ENCODE results near the gene CHST3. TPM values are rescaled to one million over a fixed set of nuclear protein-coding genes. Genes with fewer than 3 reads are reported as not detected.

CHST3 gene
- polyA plus RNA-seq, 1 experiment, result 20.9 TPM

- Histone ChIP-seq H3K4me3 (ENCODE audit: low read depth, low read length) (no peak overlapping the region), H3K36me3 (ENCODE audit: control insufficient read depth, insufficient read depth, low read length) (peaks cover 18% of the 10 kb centered on the region), H3K27me3 (ENCODE audit: control insufficient read depth, insufficient read depth, low read length) (no peaks in the 10 kb centered on the region)
- CTCF ChIA-PET, result interaction anchor here (0.9 to 1.7 kb wide), 6 partner anchors 9 to 53 kb away, joined by 3 to 8 read pairs (median 4); no protein-coding TSS in a partner anchor
- TF ChIP-seq, protein P1, sequence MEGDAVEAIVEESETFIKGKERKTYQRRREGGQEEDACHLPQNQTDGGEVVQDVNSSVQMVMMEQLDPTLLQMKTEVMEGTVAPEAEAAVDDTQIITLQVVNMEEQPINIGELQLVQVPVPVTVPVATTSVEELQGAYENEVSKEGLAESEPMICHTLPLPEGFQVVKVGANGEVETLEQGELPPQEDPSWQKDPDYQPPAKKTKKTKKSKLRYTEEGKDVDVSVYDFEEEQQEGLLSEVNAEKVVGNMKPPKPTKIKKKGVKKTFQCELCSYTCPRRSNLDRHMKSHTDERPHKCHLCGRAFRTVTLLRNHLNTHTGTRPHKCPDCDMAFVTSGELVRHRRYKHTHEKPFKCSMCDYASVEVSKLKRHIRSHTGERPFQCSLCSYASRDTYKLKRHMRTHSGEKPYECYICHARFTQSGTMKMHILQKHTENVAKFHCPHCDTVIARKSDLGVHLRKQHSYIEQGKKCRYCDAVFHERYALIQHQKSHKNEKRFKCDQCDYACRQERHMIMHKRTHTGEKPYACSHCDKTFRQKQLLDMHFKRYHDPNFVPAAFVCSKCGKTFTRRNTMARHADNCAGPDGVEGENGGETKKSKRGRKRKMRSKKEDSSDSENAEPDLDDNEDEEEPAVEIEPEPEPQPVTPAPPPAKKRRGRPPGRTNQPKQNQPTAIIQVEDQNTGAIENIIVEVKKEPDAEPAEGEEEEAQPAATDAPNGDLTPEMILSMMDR (IDR thresholded peaks at IDR 0.05; ENCODE audit: insufficient read depth, low read depth, low read length), result no peak
- POLR2A ChIA-PET, result no interaction called here
- DNase-seq (ENCODE audit: low read depth), result no peak
Measured at GRCh38 chr10:72009051-72009424, 44.8 kb downstream of the CHST3 start.

GRCh38 chr10:72009425-72010081, 45.4 kb downstream of the CHST3 start:
- DNase-seq (ENCODE audit: low read depth), result peak; percentile 96
- ChIA-PET CTCF (interaction anchor here (0.9 to 1.7 kb wide), 8 partner anchors 8 to 54 kb away, joined by 3 to 8 read pairs (median 4); no protein-coding TSS in a partner anchor), POLR2A (interaction anchor here (0.6 to 0.8 kb wide), 3 partner anchors 9 to 972 kb away, joined by 3 to 11 read pairs (median 4); no protein-coding TSS in a partner anchor)
- TF ChIP-seq, protein P1 (IDR thresholded peaks at IDR 0.05; ENCODE audit: insufficient read depth, low read depth, low read length), result no peak
- H3K36me3 ChIP-seq (ENCODE audit: control insufficient read depth, insufficient read depth, low read length), result peaks cover 18% of the 10 kb centered on the region
- no peak overlapping the region for H3K4me3 ChIP-seq (ENCODE audit: low read depth, low read length)
- no peaks in the 10 kb centered on the region for H3K27me3 ChIP-seq (ENCODE audit: control insufficient read depth, insufficient read depth, low read length)

GRCh38 chr10:72010234-72010973, 46.2 kb downstream of the CHST3 start:
- no peaks in the 10 kb centered on the region for H3K27me3 ChIP-seq (ENCODE audit: control insufficient read depth, insufficient read depth, low read length)
- POLR2A ChIA-PET, result interaction anchor here (0.6 to 0.8 kb wide), 3 partner anchors 8 to 971 kb away, joined by 3 to 11 read pairs (median 4); no protein-coding TSS in a partner anchor
- peaks cover 18% of the 10 kb centered on the region for H3K36me3 ChIP-seq (ENCODE audit: control insufficient read depth, insufficient read depth, low read length)
- DNase-seq (ENCODE audit: low read depth), result no peak
- H3K4me3 ChIP-seq (ENCODE audit: low read depth, low read length), result no peak overlapping the region
- CTCF ChIA-PET, result interaction anchor here (1.0 to 1.7 kb wide), 5 partner anchors 10 to 54 kb away, joined by 3 to 4 read pairs (median 4); no protein-coding TSS in a partner anchor
- TF ChIP-seq, protein P1 (IDR thresholded peaks at IDR 0.05; ENCODE audit: insufficient read depth, low read depth, low read length), result no peak

DNA sequence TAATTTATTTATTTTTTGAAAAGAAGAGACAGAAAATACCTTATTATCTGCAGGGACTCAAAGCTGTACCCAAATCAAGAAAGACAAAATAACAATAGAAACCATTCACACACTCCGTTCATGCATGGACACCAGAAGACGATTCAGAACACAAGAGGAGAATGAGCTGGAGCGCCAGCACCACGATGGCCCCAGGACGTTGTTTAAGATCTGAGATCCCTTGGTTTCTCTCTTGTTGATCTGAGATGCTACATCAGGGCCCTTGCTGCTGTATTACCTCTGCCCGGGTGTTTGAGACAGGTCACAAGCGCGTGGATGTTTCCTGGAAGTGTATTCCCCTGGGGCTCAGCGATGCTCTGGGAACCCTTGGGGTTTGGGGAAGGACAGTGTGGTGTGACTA, 46.8 kb downstream of the CHST3 start:
- POLR2A ChIA-PET, result no interaction called here
- peaks cover 16% of the 10 kb centered on the region for H3K36me3 ChIP-seq (ENCODE audit: control insufficient read depth, insufficient read depth, low read length)
- CTCF ChIA-PET, result interaction anchor here (0.5 to 1.1 kb wide), 3 partner anchors 38 to 72 kb away, joined by 3 to 4 read pairs (median 3); no protein-coding TSS in a partner anchor
- no peaks in the 10 kb centered on the region for H3K27me3 ChIP-seq (ENCODE audit: control insufficient read depth, insufficient read depth, low read length)
- no peak overlapping the region for H3K4me3 ChIP-seq (ENCODE audit: low read depth, low read length)
- TF ChIP-seq, protein P1 (IDR thresholded peaks at IDR 0.05; ENCODE audit: insufficient read depth, low read depth, low read length), result no peak
- no peak for DNase-seq (ENCODE audit: low read depth)

DNA sequence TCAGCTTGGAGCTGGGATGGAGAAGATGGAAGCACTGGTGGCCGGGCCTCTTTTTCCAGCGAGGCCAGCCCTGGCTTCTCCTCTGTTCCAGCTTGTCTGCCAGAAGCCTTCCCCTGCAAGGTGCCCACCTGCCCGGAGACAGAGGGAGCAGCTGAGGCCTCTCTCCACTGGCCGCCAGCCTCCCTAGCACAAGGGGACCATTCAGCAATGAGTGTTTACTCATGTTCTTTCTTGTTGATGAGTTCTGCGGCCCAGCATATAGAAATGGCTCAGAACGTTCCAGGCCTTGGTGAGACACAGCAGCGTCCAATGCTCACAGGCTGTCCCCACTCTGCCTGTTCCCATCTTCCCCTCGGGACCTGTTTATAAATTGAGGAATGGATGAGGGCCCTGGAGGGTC, 47.3 kb downstream of the CHST3 start:
- H3K4me3 ChIP-seq (ENCODE audit: low read depth, low read length), result no peak overlapping the region
- TF ChIP-seq, protein P1 (IDR thresholded peaks at IDR 0.05; ENCODE audit: insufficient read depth, low read depth, low read length), result no peak
- DNase-seq (ENCODE audit: low read depth), result no peak
- ChIA-PET CTCF (interaction anchor here (0.5 to 1.1 kb wide), 2 partner anchors 54 to 73 kb away, joined by 3 read pairs; no protein-coding TSS in a partner anchor), POLR2A (no interaction called here)
- peaks cover 16% of the 10 kb centered on the region for H3K36me3 ChIP-seq (ENCODE audit: control insufficient read depth, insufficient read depth, low read length)
- H3K27me3 ChIP-seq (ENCODE audit: control insufficient read depth, insufficient read depth, low read length), result no peaks in the 10 kb centered on the region
